Endothelial cell (in vitro differentiated cells): ENCODE data around the gene NNMT. TPM values are rescaled to one million over a fixed set of nuclear protein-coding genes. Genes with fewer than 3 reads are reported as not detected.

Experiments used
- DNase-seq: peaks from one replicate; pipeline ENCODE4 v3.0.0; 2021; ENCODE audit warnings: low spot score
- H3K27ac Mint-ChIP-seq: one replicate; pipeline ENCODE4 v1.8.0; 2021; ENCODE audit warnings: mixed read lengths, inconsistent platforms; ENCODE audit not compliant: unreplicated experiment
- H3K27me3 Mint-ChIP-seq: one replicate; pipeline ENCODE4 v1.8.0; 2021; ENCODE audit warnings: mild to moderate bottlenecking, moderate library complexity, mixed read lengths, inconsistent platforms; ENCODE audit not compliant: unreplicated experiment
- H3K36me3 Mint-ChIP-seq: one replicate; pipeline ENCODE4 v1.8.0; 2021; ENCODE audit warnings: mild to moderate bottlenecking, low read depth, mixed read lengths, inconsistent platforms; ENCODE audit not compliant: unreplicated experiment
- H3K4me1 Mint-ChIP-seq: one replicate; pipeline ENCODE4 v1.8.0; 2021; ENCODE audit warnings: mild to moderate bottlenecking, mixed read lengths, inconsistent platforms; ENCODE audit not compliant: unreplicated experiment
- H3K4me3 Mint-ChIP-seq: one replicate; pipeline ENCODE4 v1.8.0; 2021; ENCODE audit warnings: mild to moderate bottlenecking, mixed read lengths, inconsistent platforms; ENCODE audit not compliant: unreplicated experiment
- H3K9me3 Mint-ChIP-seq: one replicate; pipeline ENCODE4 v1.8.0; 2021; ENCODE audit warnings: mixed read lengths, inconsistent platforms; ENCODE audit not compliant: unreplicated experiment
- total RNA-seq: library from RNA; stranded (reverse); fragmentation: NEBNext Ultra II Directional; extraction: Animal tissue kit (Norgen Biotek cat#: 25700); gene quantifications from one replicate; pipeline ENCODE4 v1.2.1, GENCODE V29; 2021; ENCODE audit not compliant: unreplicated experiment
- TF ChIP-seq, protein P1 (sequence below): fragments of 200-600 bp; sonication (generic); IDR thresholded peaks from one replicate; pipeline ENCODE4 v1.5.0; 2021; ENCODE audit warnings: antibody characterized with exemption; ENCODE audit not compliant: unreplicated experiment

NNMT gene
- total RNA-seq, 1 donor from 2014 or later, result not detected

DNA sequence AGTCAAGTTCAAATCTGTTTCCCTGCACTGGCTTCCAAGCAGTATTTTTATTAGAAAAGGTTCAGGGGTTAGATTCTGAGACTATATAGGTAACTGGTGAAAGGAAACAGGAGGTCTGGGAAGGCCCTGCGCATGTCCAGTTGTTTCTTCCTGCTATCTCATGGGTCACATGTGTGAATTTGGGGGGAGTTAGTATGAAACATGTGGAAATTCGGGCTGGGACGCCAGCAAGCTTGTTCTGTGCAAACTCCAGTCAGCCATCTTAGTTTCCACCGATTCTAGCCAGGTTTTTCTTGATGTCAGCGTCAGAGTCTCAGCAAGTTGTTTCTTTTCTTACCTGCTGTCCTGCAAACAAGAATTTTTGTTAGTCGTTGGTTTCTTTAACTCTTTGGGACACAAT, 46.8 kb downstream of the NNMT start:
- Mint-ChIP-seq H3K27me3 (no peaks in the 10 kb centered on the region), H3K4me3 (no peak overlapping the region), H3K9me3 (no peaks in the 10 kb centered on the region), H3K4me1 (peaks cover 10% of the 10 kb centered on the region), H3K36me3 (no peaks in the 10 kb centered on the region), H3K27ac (no peak overlapping the region)
- TF ChIP-seq, protein P1, sequence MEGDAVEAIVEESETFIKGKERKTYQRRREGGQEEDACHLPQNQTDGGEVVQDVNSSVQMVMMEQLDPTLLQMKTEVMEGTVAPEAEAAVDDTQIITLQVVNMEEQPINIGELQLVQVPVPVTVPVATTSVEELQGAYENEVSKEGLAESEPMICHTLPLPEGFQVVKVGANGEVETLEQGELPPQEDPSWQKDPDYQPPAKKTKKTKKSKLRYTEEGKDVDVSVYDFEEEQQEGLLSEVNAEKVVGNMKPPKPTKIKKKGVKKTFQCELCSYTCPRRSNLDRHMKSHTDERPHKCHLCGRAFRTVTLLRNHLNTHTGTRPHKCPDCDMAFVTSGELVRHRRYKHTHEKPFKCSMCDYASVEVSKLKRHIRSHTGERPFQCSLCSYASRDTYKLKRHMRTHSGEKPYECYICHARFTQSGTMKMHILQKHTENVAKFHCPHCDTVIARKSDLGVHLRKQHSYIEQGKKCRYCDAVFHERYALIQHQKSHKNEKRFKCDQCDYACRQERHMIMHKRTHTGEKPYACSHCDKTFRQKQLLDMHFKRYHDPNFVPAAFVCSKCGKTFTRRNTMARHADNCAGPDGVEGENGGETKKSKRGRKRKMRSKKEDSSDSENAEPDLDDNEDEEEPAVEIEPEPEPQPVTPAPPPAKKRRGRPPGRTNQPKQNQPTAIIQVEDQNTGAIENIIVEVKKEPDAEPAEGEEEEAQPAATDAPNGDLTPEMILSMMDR, result no peak
- DNase-seq, result no peak

DNA sequence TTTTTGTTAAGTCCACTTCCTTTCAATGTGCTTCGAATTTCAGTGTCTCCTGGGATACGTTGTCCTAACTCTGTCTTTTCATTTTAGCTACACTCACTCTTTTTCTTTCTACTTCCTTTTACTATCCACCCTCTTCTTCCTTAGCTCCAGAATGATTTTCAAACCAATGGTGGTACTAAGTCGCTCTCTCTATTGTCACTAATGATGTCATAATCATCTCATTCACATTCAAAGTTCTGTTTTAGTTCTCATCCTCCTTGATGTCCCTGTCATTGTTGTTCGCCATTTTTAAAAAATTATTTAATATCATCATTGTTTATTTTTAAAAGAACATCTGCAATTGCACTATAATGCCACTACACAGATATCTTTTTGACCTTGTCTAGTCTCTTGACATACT, 47.3 kb downstream of the NNMT start:
- H3K27me3 Mint-ChIP-seq, result no peaks in the 10 kb centered on the region
- DNase-seq, result no peak
- H3K4me3 Mint-ChIP-seq, result no peak overlapping the region
- peaks cover 10% of the 10 kb centered on the region for H3K4me1 Mint-ChIP-seq
- TF ChIP-seq, protein P1, result no peak
- H3K27ac Mint-ChIP-seq, result no peak overlapping the region
- no peaks in the 10 kb centered on the region for H3K36me3 Mint-ChIP-seq
- H3K9me3 Mint-ChIP-seq, result no peaks in the 10 kb centered on the region

DNA sequence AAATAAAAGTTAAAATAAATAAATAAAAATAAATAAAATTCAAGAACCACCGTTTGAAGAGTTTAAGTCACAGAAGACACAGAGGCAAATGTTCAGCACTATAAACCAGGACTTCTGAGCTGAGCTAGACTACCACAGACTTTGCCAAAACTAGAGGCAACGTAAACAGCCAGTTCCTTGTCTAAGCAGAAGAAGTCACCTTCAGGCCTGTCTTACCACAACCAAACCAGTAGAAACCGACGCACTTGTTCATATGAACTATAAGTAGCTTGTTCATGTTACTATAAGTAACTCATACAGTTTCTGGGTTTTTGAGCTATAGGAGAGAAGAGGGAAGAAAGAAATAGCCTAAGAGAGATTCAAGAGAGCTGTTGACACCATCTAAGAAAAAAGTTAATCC, 48.3 kb downstream of the NNMT start:
- Mint-ChIP-seq H3K4me3 (no peak overlapping the region), H3K4me1 (peaks cover 6% of the 10 kb centered on the region), H3K36me3 (no peaks in the 10 kb centered on the region), H3K9me3 (no peaks in the 10 kb centered on the region), H3K27me3 (no peaks in the 10 kb centered on the region), H3K27ac (no peak overlapping the region)
- TF ChIP-seq, protein P1, result no peak
- no peak for DNase-seq

DNA sequence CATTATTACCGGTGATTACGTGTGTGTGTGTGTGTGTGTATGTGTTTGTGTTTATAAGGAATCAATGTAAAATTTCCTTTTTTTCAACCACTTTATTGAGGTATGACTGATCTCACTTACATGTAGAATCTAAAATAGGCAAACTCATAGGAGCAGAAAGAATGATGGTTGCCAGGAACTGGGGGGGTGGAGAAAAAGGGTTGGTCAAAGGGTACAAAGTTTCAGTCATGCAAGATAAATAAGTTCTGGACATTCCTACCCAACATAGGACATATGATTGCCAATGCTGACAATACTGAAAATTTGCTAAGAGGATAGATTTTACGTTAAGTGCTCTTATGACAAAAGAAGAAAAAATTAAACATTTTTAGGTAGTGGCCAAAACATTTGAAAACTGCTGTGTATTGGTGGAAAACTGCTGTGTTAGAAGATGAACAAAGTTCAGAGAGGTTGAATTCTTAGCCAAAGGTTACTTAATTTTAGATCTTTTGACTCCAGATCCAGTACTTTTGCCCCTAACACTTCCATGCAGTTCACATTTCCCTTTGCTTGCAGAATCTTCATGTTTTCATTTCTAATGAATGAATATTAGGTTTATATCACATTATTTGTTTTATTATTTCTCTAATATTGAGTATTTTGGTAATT, 49.5 kb downstream of the NNMT start:
- H3K27ac Mint-ChIP-seq, result no peak overlapping the region
- H3K27me3 Mint-ChIP-seq, result no peaks in the 10 kb centered on the region
- H3K9me3 Mint-ChIP-seq, result no peaks in the 10 kb centered on the region
- H3K4me3 Mint-ChIP-seq, result no peak overlapping the region
- no peaks in the 10 kb centered on the region for H3K36me3 Mint-ChIP-seq
- H3K4me1 Mint-ChIP-seq, result peaks cover 6% of the 10 kb centered on the region
- TF ChIP-seq, protein P1, result no peak
- DNase-seq, result no peak

DNA sequence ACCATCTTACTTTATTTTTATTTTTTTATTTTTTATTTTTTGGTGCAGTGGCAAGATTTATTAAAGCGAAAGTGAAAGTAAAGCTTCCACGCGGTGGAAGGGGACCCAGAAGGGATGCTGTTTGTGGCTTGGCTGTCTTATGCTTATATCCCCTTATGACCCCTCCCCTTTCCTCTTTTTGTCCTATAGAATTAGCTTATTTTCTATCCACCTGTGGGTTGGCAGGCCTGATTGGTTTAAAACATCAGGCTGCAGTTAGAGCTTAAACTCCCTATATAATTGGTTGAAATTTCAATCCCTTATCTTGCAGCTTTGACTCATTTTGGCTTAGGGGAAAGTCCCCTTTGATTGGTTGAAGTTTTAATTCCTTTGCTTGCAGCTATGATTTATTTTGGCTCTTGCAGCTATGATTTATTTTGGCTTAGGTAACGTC, 50.5 kb downstream of the NNMT start:
- Mint-ChIP-seq H3K27me3 (no peaks in the 10 kb centered on the region), H3K36me3 (no peaks in the 10 kb centered on the region), H3K9me3 (no peaks in the 10 kb centered on the region), H3K4me3 (no peak overlapping the region), H3K27ac (no peak overlapping the region), H3K4me1 (no peaks in the 10 kb centered on the region)
- no peak for DNase-seq
- TF ChIP-seq, protein P1, result no peak
